ENCODE measurements around the gene TUFT1. TPM values are rescaled to one million over a fixed set of nuclear protein-coding genes. Genes with fewer than 3 reads are reported as not detected.

Gene TUFT1
- total and polyA plus RNA-seq, 2 of the 13 experiments (the other 11 are each of a cell fraction or from before 2014, with no cell fraction given), result 6.4 to 7.3 TPM

- TF ChIP-seq GTF3A (CRISPR knock-in tag; conservative IDR thresholded peaks at IDR 0.05) (no peak), ZNF3 (CRISPR knock-in tag; IDR thresholded peaks at IDR 0.05) (no peak), SMC3 (IDR thresholded peaks at IDR 0.05; ENCODE audit: low read length) (peak; percentile 77), RFX5 (IDR thresholded peaks at IDR 0.05; ENCODE audit: low read depth, low read length) (no peak), RFXANK (CRISPR knock-in tag; IDR thresholded peaks at IDR 0.05) (no peak), HOMEZ (CRISPR knock-in tag; IDR thresholded peaks at IDR 0.05; ENCODE audit: low read depth) (no peak), DNMT1 (CRISPR knock-in tag; IDR thresholded peaks at IDR 0.05) (no peak), SRY (CRISPR knock-in tag; IDR thresholded peaks at IDR 0.05) (no peak), MED8 (CRISPR knock-in tag; IDR thresholded peaks at IDR 0.05; ENCODE audit: insufficient replicate concordance) (no peak), ARID2 (CRISPR knock-in tag; IDR thresholded peaks at IDR 0.05; ENCODE audit: borderline replicate concordance) (no peak), GABPB1 (CRISPR knock-in tag; IDR thresholded peaks at IDR 0.05) (no peak), ZNF678 (CRISPR knock-in tag; IDR thresholded peaks at IDR 0.05) (no peak), STAT6 (CRISPR knock-in tag; IDR thresholded peaks at IDR 0.05; ENCODE audit: borderline replicate concordance) (no peak), ZMYM2 (CRISPR knock-in tag; IDR thresholded peaks at IDR 0.05) (no peak), RBAK (CRISPR knock-in tag; IDR thresholded peaks at IDR 0.05) (no peak), ZNF431 (CRISPR knock-in tag; IDR thresholded peaks at IDR 0.05; ENCODE audit: borderline replicate concordance, low read depth) (no peak), ARID5B (CRISPR knock-in tag; IDR thresholded peaks at IDR 0.05) (peak; percentile 33; the same call in 1 of the 2 replicates), GTF2F1 (IDR thresholded peaks at IDR 0.05; ENCODE audit: low read length) (no peak), EP300 (IDR thresholded peaks at IDR 0.05; ENCODE audit: low read depth in 2 of 2, low read length in 2 of 2) (no peak), EP300 (CRISPR knock-in tag; IDR thresholded peaks at IDR 0.05; ENCODE audit: borderline replicate concordance) (no peak), RXRB (CRISPR knock-in tag; IDR thresholded peaks at IDR 0.05; ENCODE audit: borderline replicate concordance) (peak; percentile 29; the same call in 1 of the 2 replicates), CBFB (CRISPR knock-in tag; IDR thresholded peaks at IDR 0.05) (no peak), ZNF615 (CRISPR knock-in tag; IDR thresholded peaks at IDR 0.05; ENCODE audit: borderline replicate concordance) (no peak), SMAD1 (CRISPR knock-in tag; IDR thresholded peaks at IDR 0.05; ENCODE audit: borderline replicate concordance, low read depth) (no peak), NR2F1 (CRISPR knock-in tag; IDR thresholded peaks at IDR 0.05) (no peak)
Measured at GRCh38 chr1:151594143-151594625, 54.1 kb downstream of the TUFT1 start (continued).
